Measurements from ENCODE around the gene BMPR1A.
"Not testable (repeated sequence)": the region's sequence is repeated elsewhere in the genome, so short reads cannot be mapped to it uniquely, and the experiment has no call there.

The BMPR1A gene

DNA sequence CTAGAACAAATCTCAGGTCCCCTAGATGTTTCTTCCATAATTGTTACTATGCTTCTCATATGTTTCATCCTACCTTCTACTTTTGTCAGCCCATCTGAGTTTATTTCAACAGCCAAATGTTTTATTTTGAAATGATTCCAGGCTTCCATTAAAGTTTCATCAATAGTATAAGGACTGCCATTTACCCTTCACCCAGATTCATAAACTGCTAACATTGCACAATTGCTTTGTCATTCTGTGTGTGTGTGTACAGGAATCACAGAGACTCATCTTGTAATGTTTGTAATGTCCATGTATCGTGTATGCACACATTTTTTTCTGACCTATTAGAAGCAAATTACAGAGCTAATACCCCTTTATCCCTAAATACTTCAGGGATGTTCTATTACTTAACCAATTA lies 175.5 kb downstream of the BMPR1A start:
- in situ Hi-C loops (cut with MboI; ENCODE audit: low pct_unique_long_range_greater_than_20kb, low sequenced_read_pairs, unreplicated experiment), result no loop called here
- no peak for TF ChIP-seq CTCF (IDR thresholded peaks at IDR 0.05; ENCODE audit: extremely low read depth, insufficient read depth, missing control alignments)
- DNase-seq (ENCODE audit: low spot score), result no peak

DNA sequence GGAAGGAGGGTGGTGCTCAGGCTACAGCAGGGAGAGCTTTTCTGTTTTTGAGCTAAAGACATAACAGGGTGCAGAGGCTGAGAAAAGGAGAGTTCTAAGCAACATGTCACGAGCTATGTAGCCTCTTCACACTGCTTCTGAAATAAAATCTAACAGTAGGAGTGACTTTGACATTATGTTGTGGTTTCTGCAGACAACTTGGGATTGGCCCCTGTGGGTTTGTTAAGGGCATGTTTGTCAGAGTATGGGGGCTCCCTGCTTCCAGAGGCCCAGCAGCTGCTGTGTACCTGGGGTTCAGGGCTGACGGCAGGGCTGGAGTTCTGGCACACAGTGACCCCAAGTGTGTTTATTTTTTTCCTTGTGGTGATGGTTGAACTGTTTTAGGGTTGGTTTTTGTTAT lies 176.3 kb downstream of the BMPR1A start:
- in situ Hi-C loops (cut with MboI; ENCODE audit: low pct_unique_long_range_greater_than_20kb, low sequenced_read_pairs, unreplicated experiment), result no loop called here
- no peak for TF ChIP-seq CTCF (IDR thresholded peaks at IDR 0.05; ENCODE audit: extremely low read depth, insufficient read depth, missing control alignments)

DNA sequence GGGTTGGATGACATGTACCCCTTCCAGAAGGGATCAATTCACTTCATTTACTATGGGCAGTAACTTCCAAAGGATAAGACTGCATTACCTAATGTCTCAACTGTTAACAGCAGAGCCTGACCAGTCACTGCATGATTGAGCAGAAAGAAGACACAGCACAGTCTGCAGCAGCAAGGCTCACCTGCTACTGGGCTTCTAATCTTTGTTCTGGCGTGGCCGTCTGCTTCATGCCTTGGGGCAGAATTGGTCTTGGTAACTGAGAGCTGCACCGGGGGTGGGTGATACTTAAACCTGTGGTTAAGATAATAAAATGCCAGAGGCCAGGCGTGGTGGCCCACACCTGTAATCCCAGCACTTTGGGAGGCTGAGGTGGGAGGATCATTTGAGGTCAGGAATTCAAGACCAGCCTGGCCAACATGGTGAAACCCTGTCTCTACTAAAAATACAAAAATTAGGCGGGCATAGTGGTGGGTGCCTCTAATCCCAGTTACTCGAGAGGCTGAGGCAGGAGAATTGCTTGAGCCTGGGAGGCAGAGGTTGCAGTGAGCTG lies 177.8 kb downstream of the BMPR1A start:
- in situ Hi-C loops (cut with MboI; ENCODE audit: low pct_unique_long_range_greater_than_20kb, low sequenced_read_pairs, unreplicated experiment), result not testable (repeated sequence)
- DNase-seq (ENCODE audit: low spot score), result peak; percentile 7

More for the DNA sequence above, 176.3 kb downstream of the BMPR1A start:
- DNase-seq (ENCODE audit: low spot score), result no peak

DNA sequence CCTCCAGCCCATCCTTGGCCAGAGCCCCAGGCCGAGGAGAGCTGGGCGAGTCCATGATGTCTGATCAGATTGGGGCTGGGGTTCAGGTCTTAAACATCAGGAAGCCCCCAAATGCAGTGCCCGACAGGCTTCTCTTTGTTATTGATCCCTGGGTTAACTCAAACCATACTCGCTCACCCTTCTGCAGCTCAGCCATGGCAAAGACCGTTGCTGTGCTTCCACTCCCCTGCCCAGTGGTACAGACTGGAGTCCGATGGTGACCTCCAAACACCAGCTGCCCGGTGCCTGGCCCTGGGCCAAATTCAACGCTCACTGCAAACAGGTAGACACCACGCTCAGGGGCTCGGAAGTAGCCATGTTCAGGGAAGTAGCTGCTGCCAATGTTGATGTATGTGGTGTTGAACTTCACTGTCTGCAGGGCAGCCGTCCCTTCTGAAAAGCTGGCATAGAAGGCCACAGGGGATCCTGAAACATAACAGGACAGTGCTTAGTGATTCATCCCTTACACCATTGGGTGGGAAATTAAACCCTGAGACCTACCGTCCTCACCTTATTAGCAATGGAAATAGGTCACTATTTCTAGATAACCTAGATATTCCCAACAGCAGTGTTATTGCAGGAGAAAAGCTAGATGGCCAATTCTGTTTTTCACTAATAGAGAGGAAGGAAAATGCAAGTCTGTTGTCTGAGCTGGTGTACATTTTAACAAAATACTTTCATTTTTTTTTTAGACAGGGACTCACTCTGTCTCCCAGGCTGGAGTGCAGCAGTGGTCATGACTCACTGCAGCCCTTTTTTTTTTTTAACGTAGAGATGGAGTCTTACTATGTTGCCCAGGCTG lies 180.5 kb downstream of the BMPR1A start:
- in situ Hi-C loops (cut with MboI; ENCODE audit: low pct_unique_long_range_greater_than_20kb, low sequenced_read_pairs, unreplicated experiment), result no loop called here
- no peak for DNase-seq (ENCODE audit: low spot score)
- peak; percentile 3 for TF ChIP-seq CTCF (IDR thresholded peaks at IDR 0.05; ENCODE audit: extremely low read depth, insufficient read depth, missing control alignments)

DNA sequence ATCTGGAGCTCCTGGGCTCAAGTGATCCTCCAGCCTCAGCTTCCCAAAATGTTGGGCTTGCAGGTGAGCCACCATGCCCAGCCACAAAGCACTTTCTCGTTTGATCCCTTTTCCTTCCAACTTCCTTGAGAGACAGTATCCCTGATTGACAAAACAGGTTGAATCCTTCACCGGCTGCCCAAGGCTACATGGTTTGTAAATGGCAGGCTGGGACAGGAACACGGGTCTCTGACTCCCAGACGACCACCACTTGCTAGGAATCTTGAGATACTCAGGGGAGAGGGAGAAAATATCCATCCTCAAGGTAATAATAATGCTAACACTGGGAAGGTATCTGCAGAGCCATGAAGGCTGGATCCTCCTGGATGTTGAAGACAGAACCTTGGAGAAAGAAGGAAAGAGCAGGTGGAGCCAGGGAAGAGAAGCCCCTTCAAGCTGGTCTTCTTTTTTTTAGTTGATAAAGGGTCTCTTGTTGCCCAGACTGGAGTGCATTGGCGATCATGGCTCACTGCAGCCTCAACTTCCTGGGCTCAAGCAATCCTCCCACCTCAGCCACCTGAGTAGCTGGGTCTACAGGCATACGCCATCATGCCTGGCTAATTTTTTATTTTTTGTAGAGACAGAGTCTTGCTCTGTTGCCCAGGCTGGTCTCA lies 181.2 kb downstream of the BMPR1A start:
- TF ChIP-seq CTCF (IDR thresholded peaks at IDR 0.05; ENCODE audit: extremely low read depth, insufficient read depth, missing control alignments), result no peak

DNA sequence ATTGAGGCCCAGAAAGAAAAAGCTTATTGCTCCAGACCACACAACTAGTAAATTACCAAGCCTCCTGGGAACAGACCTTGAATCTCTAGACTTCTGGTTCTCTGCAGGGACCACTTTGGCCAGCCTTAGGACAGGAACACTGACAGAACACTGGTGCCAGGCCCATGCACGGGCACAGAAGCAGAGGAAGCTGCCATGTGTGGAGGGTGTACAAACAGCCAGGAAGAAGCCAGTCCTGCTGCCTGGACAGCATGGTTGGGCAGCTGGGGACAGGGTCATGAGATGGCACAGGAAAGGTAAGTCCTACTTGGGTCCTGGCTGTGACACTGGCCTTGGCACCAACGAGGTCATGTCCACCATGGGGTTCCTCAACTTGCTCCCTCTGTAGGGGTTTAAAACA lies 181.8 kb downstream of the BMPR1A start:
- no peak for TF ChIP-seq CTCF (IDR thresholded peaks at IDR 0.05; ENCODE audit: extremely low read depth, insufficient read depth, missing control alignments)
- in situ Hi-C loops (cut with MboI; ENCODE audit: low pct_unique_long_range_greater_than_20kb, low sequenced_read_pairs, unreplicated experiment), result no loop called here
- DNase-seq (ENCODE audit: low spot score), result no peak

More for the DNA sequence above, 181.2 kb downstream of the BMPR1A start:
- no peak for DNase-seq (ENCODE audit: low spot score)
- in situ Hi-C loops (cut with MboI; ENCODE audit: low pct_unique_long_range_greater_than_20kb, low sequenced_read_pairs, unreplicated experiment), result no loop called here

GRCh38 chr10:86940076-86940475 lies 183.7 kb downstream of the BMPR1A start:
- in situ Hi-C loops (cut with MboI; ENCODE audit: low pct_unique_long_range_greater_than_20kb, low sequenced_read_pairs, unreplicated experiment); DNase-seq (ENCODE audit: low spot score): not testable (repeated sequence)

Measured in GM13977 (cell line).